Panc1 (cell line): Measurements from ENCODE around the gene OR52K2. TPM values are rescaled to one million over a fixed set of nuclear protein-coding genes. Genes with fewer than 3 reads are reported as not detected.

ENCODE experiments used
- ATAC-seq: fragments of 200-7000 bp; cut with Tn5 transposase; 2 replicates; pipeline ENCODE4 v1.9.1; 2020; ENCODE audit warnings: mild to moderate bottlenecking, moderate library complexity
- BruUV-seq: library from RNA; stranded (reverse); fragments of 400-500 nt; replicated peaks from 2 replicates; lab custom pipeline; 2021; lab: Mats Ljungman, UMichigan
- CTCF ChIA-PET: fragments of 300-600 bp; sonication (Branson Sonifier 250); formaldehyde crosslinking; loops from one replicate; lab custom pipeline; 2022; ENCODE audit warnings: antibody characterized with exemption; lab: Charles Lee
- POLR2A ChIA-PET: fragments of 300-600 bp; sonication (Branson Sonifier 250); formaldehyde crosslinking; loops from one replicate; lab custom pipeline; 2022; ENCODE audit warnings: antibody characterized with exemption; lab: Charles Lee
- DNase-seq: peaks from one replicate; pipeline ENCODE4 v3.0.0-alpha.2; 2010; ENCODE audit warnings: low read depth, low spot score
- H3K27ac ChIP-seq: 2 replicates; pipeline ENCODE4 v1.5.1; 2011; ENCODE audit warnings: mild to moderate bottlenecking, low read length, inconsistent platforms
- H3K27me3 ChIP-seq: fragments of 200-500 bp; sonication (Bioruptor generic); 2 replicates; pipeline ENCODE4 v1.6.0; 2014; ENCODE audit warnings: low read length, inconsistent platforms; ENCODE audit not compliant: control insufficient read depth, insufficient read depth
- H3K36me3 ChIP-seq: fragments of 200-500 bp; sonication (Bioruptor generic); 2 replicates; pipeline ENCODE4 v1.5.1; 2014; ENCODE audit warnings: inconsistent platforms, mild to moderate bottlenecking, low read length, moderate library complexity; ENCODE audit not compliant: control insufficient read depth, insufficient read depth
- H3K4me1 ChIP-seq: 2 replicates; pipeline ENCODE4 v1.5.1; 2011; ENCODE audit warnings: inconsistent platforms, mild to moderate bottlenecking, low read length, moderate library complexity; ENCODE audit not compliant: control insufficient read depth, insufficient read depth
- H3K4me3 ChIP-seq, 2 experiments: 2 replicates each; pipeline ENCODE4 v1.5.1; 2011 to 2012; ENCODE audit warnings: low read depth in 2 of 2, low read length in 2 of 2, mild to moderate bottlenecking in 2 of 2, inconsistent platforms in 1 of 2, moderate library complexity in 1 of 2
- H3K9me3 ChIP-seq: fragments of 200-500 bp; sonication (Bioruptor generic); 2 replicates; pipeline ENCODE4 v1.5.1; 2014; ENCODE audit warnings: low read depth, mild to moderate bottlenecking, inconsistent platforms, low read length, moderate library complexity; ENCODE audit not compliant: control insufficient read depth, insufficient read depth
- CTCF ChIP-seq: fragments of 450-650 bp; IDR thresholded peaks from 2 replicates; pipeline ENCODE4 v1.5.1; 2017; ENCODE audit warnings: mild to moderate bottlenecking
- POLR2AphosphoS5 ChIP-seq: IDR thresholded peaks from 2 replicates; pipeline ENCODE4 v1.6.1; 2012; ENCODE audit warnings: mild to moderate bottlenecking, low read depth, low read length, moderate library complexity
- REST ChIP-seq, 2 experiments: IDR thresholded peaks; 2 replicates each; pipeline ENCODE4 v1.6.1; 2011 to 2012; ENCODE audit warnings: low read depth in 2 of 2, control low read depth in 1 of 2, low read length in 1 of 2, mild to moderate bottlenecking in 1 of 2, moderate library complexity in 1 of 2; ENCODE audit not compliant: insufficient read depth in 1 of 2
- SIN3A ChIP-seq: IDR thresholded peaks from 2 replicates; pipeline ENCODE4 v1.6.1; 2012; ENCODE audit warnings: low read depth, mild to moderate bottlenecking, low read length, moderate library complexity, borderline replicate concordance; ENCODE audit not compliant: insufficient read depth
- TCF7L2 ChIP-seq: IDR thresholded peaks from 2 replicates; pipeline ENCODE4 v1.6.1; 2011; ENCODE audit warnings: mild to moderate bottlenecking, low read depth, low read length, inconsistent platforms
- in situ Hi-C: cut with HindIII; loops from 2 replicates; pipeline ENCODE4 v1.10.0; 2016; ENCODE audit warnings: low sequenced_read_pairs, low pct_unique_long_range_greater_than_20kb
- intact Hi-C: fragments of 100-400 bp; cut with micrococcal nuclease; formaldehyde crosslinking; loops from one replicate; pipeline ENCODE4 v1.10.0; 2022; ENCODE audit not compliant: unreplicated experiment
- total RNA-seq: library from RNA; stranded (reverse); gene quantifications from one replicate; pipeline ENCODE4 v1.2.1, GENCODE V29; 2021; ENCODE audit not compliant: unreplicated experiment

Gene OR52K2
- total RNA-seq, 1 experiment from 2014 or later, result not detected

DNA sequence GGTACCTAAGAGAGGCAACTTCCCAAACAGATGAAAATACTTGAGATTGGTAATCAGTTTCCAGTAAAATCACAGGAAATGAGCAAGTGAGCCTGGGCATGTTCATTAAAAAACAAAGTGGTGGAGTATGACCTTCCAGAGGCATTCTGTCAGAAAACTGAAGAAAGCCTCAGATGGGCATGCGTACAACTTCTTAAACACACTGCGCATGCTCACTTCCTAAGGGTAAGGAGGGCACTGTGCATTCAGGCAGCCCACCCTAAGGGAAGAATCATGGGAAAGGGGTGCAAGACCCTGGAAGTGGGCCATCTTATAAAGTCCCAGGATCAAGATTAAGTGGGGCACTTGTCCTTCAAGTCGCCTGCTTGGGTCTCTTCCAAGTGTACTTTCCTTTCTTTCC lies 4.0 kb downstream of the OR52K2 start:
- ATAC-seq, result no peak
- Histone ChIP-seq H3K4me1 (no peaks in the 10 kb centered on the region), H3K27me3 (0 out of 2 replicates have a peak, but pooled peaks cover 4% of the 10 kb centered on the region), H3K36me3 (no peaks in the 10 kb centered on the region), H3K27ac (no peak overlapping the region), H3K9me3 (no peaks in the 10 kb centered on the region), H3K4me3 (no peak overlapping the region)
- TF ChIP-seq TCF7L2 (no peak), POLR2AphosphoS5 (no peak), CTCF (no peak), REST (IDR thresholded peaks at IDR 0.05; ENCODE audit: insufficient read depth in 1 of 2, low read depth in 2 of 2, low read length in 1 of 2) (no peak), SIN3A (no peak)
- in situ Hi-C loops, result no loop called here
- ChIA-PET POLR2A (no interaction called here), CTCF (no interaction called here)
- no peak for DNase-seq
- intact Hi-C loops, result no loop called here
- BruUV-seq, result no TSS peak

- no peak overlapping the region for H3K4me3 ChIP-seq
- H3K9me3 ChIP-seq, result no peaks in the 10 kb centered on the region
- 0 out of 2 replicates have a peak, but pooled peaks cover 4% of the 10 kb centered on the region for H3K27me3 ChIP-seq
- TF ChIP-seq CTCF (no peak), SIN3A (no peak), TCF7L2 (no peak), REST (IDR thresholded peaks at IDR 0.05; ENCODE audit: insufficient read depth in 1 of 2, low read depth in 2 of 2, low read length in 1 of 2) (no peak), POLR2AphosphoS5 (no peak)
- ChIA-PET CTCF (no interaction called here), POLR2A (interaction anchor here (0.6 kb wide), 1 partner anchor 56 kb away, joined by 3 read pairs; no protein-coding TSS in a partner anchor)
- ATAC-seq (no peak), DNase-seq (no peak)
- no peaks in the 10 kb centered on the region for H3K4me1 ChIP-seq
- in situ Hi-C loops, result no loop called here
- H3K36me3 ChIP-seq, result no peaks in the 10 kb centered on the region
- no TSS peak for BruUV-seq
- intact Hi-C loops, result no loop called here
- H3K27ac ChIP-seq, result no peak overlapping the region
Observed at GRCh38 chr11:4454021-4454420, 4.9 kb downstream of the OR52K2 start.
